CD4-positive, alpha-beta T cell treated with Interferon gamma for 1 hour (primary cell): ENCODE data around the gene HOXA7.

Source experiments
- DNase-seq: peaks from one replicate; pipeline ENCODE4 v3.0.0-alpha.2; 2020

The HOXA7 gene

DNA sequence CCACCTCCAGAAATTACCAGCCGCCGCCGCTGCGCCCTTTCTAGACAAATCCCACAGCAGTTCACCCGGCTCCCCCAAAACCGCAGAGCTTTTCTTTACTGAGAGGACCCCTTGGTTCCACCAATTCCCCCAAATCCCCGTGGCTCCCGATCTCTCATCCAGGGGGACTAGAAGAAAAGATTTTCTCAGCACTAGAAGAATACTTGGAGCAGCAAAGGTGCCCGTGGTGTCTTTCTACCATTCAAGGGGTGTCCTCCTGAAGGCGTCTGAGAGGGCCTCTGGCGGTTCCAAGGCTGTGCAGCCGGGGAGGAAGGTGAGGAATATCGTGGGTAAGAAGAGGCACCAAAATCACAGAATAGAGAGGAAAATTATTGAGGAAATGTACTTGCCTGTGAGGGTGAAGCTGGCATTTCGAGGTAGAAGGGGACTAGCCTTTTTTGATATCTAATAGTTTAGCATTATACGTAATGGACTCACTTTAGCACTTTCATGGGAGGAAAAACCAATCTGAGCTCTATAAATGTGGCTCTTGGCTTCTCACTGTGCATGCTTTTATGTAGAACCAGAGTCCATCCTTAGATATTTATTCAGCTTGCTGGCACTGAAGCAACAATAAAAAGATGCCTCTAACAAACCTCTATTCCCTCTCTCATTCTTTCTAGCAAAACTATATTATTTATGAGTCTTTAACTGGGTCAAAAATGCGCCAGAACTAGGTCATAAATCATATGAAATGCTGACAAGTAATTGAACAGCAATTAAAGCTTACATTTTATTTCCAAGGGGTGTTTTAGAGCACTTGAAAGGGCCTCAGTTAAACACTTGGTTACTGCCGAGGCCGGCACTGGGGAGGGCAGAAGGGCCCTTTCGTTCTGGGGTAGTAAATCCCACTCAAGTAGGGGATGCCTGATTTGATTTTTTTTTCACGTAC, 40.2 kb downstream of the HOXA7 start:
- no peak for DNase-seq

DNA sequence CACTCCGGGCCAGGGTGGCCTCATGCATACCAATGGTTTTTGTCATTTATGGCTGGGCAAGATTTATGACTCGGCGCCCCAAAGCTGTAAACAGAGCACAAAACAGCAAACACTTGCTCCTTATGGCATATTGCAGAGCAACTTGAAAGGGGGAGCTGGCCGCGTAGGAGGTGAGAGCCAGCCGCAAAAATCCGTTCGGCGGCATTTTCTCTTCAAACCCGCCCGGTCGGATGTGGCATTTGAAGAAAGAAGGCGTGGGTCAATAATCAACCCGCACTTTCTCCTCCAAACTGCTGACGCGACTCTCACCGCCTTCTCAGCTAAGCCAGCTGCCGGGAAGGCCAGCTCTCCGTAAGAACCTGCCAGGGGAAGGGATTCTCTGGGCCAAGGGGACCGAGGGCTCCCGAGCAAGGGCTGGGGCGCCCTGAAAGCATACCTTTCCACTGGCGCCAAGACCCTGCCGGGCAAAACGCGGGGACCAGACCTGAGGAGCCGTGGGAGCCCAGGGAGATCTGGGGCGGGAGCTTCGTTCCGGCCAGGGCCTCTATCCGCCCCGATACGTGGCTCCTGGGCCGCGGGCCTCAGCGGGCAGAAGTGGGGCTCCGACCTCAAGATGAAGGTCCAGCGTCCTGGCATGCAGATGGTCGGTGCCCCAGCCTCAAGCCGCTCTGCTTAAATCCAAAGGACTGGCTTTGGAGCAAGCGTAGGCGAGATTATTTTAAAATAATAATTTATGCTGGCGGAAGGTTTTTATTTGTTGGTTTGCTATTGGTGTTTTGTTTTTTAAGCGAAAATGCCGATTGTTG, 41.1 kb downstream of the HOXA7 start:
- no peak for DNase-seq

DNA sequence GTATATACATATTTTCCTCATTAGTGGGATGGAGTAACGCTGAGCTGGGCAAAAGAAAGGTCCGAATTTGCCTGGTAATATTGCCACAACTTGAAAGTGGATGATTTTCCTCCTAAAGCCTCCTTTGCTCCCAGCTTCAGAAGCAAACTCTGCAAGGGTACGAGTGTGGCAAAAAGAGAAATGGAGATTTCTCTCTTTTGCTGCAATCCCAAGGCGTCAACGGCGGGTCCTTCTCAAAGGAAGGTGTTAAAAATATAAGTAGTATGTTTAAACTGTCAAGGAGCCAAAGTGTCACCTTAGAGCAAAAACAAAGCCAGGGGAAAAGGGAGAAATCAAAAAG, 41.6 kb downstream of the HOXA7 start:
- no peak for DNase-seq

DNA sequence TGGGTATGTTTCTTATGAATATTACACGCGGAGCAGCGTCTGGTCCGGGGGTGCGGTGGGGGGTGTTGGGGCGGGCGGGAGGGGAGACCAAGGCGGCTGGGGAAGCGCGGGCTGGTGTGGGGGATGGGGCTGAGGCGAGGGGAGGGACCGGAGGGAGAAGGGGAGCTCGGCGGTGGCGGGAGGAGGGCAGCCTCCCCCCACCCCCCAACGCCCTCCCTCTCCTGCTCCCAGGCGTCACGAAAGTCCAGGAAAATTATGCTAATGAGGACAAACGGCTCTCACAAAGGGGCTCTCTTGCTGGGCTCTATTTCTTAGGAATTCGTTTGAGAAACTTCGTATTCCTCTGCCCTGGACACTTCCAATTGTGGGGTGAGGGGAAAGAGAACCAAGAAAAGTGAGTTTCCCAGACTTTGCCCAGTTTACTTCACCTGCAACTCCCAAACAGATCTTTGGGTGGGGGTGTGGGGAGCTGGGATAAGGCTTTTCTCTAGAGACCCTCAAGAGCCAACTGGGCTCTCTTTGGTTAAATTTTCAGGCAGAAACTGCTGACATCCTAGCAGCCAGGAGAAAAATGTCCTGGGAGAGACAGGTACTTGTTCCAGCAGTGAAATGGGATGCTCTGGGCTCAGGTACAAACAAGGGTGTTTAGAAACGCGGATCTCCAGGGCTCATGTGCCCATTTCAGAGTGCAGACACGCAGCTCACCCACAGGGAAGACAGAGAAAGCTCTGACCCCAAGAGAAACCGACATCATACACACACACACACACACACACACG, 42.3 kb downstream of the HOXA7 start:
- DNase-seq: no peak

DNA sequence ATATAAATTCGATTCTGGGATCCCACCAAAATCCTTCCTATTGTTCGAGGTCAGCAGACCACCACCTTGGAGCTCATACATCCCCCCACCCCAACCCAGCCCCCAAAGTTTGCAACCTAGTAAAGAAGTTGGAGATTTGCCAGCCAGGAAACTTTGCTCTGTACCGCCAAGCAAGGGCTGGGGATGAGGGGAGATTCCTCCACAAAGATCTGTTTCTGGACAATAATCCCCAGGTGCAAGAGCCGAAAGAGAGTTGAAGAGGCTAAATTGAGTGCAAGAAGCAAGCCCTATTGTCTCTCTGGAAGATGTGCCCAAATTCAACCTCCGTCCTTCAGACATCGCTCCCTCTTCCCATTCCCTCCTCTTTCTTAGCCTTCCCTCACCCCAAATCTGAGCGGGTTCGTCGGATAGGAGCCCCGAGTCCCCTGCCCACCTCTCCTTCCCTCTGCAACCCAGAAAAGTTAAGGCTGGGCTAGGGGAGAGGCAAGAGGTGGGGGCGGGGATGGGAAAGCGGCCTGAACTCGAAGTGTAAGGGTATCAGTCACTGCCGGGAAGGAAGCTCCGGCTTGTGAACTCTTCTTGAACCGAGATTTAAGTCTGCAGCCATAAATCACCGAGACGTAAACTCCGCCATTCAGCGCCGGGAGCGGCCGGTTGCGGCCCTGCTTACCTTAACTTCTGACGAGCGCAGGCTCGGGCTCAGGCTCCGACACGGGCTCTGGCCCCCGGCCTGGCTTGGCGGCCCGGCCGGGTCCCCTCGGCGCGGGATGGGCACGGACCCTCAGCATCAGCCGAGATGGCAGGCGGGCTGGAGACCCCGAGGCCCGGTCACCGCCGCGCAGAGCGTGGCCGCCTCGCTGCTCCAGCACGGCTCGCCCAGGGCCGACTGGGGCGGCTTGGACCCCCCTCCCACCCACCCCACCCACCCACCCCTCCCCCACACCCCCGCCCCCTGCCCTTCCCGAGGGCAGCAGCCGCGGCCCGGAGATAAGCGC, 43.2 kb downstream of the HOXA7 start:
- DNase-seq: no peak

DNA sequence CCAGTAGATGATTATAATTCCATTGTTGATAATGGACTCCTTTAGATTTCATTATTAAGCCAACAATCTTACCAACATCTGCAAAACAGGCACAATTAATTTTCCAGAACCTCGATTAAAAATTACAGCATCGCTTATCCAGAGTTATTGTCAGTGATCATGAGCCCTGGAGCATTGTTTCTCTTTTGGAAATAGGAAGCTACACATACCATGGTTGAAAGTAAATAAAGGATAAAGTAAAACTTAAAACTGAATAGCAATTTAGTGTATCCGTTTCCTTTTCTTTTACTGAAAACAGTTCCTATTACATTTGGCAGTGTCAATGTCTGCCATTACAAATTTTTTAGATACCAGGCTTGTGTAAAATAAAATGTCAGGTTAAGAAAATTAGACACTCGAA, 44.1 kb downstream of the HOXA7 start:
- no peak for DNase-seq

DNA sequence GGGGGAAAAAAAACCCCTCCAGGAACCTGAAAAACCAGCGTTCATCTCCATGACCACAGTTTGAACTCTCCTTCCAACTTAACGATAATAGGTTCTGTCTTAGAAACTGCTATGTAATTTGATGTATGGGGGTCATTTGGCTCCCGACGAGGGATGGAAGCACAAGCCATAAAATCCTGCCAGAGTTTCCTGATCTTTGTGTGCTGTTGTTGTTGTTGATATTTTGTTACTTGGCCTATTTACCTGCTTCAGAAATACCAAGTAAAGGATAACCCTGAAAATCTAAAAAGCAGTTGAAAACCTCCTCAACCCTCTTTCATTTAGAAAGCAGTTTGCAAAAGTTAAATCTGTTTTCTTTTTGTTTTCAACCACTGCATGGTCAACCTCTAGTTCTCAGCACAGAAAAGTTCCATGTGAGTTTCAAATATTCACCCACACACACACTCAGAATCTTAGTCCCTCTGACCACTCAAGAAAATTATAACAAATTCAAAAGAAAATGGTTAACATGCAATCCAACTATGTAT, 44.7 kb downstream of the HOXA7 start:
- DNase-seq: no peak

DNA sequence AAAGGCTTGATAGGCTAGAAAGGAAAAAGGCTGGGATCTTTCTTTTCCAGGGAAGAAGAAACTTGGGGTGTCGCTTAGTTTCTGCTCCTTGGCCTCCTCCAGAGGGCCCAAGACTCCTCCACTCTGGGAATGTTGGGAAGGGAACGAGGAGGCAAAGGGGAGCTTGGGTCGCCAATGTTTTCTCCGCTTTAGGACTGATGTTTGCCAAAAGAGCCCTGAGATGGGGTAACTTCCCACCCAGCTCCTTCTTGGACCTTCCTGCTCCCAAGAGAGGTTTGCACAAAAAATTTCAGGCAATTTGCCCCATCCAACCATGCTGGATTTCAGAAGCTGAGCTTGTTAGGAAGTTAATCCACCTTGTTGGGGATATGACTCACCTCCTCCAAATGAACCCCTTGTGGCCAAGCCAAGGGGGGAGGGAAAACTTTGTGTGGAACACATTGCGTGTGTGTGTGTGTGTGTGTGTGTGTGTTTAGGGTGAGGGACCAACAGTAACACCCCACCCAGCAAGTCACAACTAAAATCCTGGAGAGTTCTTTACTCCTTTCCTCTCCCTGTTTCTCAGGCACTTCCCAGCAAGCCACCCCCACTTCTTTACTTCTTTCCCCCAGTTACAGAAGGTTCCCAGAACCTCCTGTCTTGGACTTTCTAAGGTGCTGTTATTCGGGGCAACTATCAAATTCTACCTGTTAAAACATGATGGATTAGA, 45.3 kb downstream of the HOXA7 start:
- DNase-seq: no peak

DNA sequence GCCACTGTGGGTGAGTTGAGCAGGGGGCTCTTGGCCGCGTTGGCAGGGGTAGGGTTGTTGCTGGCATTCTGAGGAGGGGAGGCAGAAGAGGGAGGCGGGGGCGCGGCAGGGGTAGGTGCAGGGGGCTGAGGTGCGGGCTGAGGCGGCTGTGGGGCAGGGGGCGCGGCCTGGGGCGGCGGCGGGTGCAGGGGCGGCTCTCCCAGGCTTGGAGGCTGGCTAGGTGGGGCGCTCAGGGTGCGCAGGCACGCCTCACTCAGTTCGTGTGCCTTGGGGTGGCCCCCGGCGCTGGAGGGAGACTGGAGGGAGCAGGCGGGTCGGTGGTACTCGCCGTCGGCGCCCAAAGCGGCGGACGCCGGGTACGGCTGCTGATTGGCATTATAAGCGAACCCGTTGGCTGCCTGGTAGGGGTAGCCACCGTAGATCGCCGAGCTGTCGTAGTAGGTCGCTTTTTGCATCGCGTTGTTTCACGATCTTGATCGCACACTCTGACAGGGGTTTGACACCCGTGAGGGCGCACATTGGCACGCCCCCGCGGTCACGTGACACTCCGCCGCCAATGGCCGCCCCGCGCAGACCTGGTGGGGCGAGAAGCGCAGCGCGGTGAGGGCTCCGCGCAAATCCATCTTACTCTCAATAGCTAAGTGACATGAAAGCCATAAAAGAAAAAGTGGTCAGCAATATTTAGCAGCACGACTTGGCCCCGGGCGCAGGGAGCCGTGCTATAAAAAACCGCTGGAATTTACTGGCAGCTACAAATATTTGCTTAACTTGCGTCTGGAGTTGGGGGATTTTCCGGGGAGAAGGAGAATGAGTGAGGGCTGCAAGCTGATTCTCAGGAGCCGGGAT, 46.1 kb downstream of the HOXA7 start:
- no peak for DNase-seq

DNA sequence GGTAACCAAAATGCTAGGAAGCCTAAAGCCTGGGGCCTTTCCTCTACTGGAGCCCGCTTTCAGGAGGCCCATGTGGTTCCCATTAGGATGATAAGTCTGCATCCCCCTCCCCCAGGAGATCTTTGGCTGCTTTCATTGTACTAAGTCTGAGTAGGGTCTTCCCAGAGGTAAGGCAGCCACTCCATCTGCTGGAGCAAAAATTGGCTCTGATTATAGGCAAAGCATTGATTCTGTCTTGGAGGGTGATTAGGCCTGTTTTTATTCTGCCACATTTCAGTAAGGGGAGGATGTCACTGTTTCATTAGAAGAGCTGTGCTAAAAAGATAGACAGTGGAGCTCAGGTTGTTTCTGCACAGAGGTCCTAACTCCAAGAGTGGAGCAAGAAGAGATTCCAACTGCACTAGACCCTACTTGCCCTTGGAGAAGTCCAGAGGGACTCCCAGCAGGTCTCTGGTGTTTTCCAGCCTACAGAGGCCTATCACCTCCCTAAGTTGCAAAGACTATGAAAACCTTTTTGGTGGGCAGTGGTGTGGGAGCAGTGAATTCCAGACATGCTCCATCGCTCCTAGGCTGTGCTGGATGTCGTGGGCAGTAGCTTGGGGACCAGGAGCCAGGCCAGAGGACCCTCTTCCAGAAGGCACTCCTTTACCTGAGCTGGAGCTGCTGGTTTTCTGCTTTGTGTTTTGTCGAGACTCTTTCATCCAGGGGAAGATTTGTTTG, 46.8 kb downstream of the HOXA7 start:
- no peak for DNase-seq

DNA sequence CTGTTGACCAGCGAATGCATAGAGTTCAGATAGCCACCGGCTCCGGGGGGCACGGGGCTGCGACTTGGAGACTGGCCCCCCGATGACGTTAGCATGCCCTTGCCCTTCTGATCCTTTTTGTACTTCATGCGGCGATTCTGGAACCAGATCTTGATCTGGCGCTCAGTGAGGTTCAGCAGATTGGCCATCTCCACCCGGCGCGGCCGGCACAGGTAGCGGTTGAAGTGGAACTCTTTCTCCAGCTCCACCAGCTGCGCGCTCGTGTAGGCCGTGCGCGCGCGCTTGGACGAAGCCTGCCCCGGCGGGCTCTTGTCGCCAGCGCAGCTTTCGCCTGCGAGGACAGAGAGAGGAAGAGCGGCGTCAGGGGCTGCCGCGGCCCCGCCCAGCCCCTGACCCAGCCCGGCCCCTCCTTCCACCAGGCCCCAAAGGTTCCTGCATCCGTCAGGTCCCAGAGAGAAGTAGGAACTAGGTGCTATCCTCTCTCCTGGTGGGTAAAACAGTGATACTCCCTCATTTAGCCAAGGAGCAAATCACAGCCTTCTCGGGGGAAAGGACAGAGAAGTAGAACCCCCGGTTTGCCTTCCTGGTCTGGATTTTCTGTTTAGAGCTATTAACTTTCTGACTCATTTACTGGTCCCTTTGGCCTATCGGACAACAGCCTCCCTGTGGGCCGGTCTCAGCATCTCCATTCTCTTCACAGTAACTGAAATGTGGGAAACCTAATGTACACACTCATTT, 47.9 kb downstream of the HOXA7 start:
- DNase-seq: no peak

DNA sequence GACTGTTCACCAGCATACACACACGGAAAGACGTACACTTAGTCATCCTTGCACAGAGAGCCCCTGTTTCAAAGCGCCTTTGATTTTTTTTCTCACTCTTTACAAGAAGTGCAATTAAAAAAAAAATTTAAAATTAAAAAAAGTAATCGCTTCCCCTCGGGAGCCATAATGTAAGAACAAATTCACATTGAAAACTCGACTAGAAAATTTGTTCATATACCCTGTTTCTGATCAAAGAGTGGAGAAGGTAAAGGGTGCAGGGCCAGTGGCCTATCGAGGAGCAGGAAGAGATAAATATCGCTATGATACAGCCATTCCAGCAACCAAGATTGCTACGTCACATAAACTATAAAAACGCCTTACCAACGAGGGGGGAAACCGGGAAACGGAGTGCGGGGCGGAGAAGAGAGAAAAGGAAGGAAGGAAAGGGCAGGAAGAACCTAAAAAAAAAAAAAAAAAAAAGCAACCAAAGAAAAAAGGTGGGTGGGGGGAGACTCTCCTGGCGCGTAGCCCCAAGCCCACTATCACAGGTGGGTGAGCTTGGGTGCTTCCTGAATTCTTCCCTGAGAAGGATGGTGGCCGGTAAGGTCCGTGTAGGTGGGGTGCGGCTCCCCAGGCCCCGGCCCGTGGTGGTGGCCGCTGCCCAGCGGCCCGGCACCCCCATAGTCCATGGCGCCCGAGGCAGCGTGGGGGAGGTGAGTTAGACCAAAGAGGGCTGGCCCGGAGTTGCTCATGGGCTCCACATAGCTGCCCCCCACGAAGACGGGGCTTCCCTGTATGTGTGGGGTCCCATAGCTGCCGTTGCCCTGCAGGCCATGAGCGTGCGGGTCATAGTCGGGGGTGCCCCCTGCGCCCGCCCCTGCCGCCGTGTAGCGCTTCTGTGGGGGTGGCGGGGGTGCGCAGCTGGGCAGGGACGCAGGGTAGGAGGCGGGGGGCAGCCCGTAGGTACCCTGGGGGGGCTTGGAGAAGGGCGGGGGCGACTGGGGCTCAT, 48.8 kb downstream of the HOXA7 start:
- DNase-seq: no peak

DNA sequence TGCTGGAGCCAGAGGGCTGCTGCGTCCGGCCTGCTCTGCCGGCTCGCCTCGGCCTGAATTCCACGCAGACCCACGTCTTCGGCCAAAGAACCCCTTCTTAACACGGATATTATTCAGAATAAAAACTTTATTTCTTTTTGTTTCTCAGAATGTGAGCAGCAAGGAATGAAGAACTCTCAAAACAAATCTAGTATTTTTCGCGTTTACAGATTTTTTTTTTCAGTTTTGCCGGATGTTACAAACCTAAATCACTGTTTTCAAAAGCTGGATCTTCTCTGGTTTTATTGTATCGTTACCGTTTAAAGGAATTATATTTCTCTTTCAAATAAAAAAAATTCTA, 49.6 kb downstream of the HOXA7 start:
- no peak for DNase-seq

DNA sequence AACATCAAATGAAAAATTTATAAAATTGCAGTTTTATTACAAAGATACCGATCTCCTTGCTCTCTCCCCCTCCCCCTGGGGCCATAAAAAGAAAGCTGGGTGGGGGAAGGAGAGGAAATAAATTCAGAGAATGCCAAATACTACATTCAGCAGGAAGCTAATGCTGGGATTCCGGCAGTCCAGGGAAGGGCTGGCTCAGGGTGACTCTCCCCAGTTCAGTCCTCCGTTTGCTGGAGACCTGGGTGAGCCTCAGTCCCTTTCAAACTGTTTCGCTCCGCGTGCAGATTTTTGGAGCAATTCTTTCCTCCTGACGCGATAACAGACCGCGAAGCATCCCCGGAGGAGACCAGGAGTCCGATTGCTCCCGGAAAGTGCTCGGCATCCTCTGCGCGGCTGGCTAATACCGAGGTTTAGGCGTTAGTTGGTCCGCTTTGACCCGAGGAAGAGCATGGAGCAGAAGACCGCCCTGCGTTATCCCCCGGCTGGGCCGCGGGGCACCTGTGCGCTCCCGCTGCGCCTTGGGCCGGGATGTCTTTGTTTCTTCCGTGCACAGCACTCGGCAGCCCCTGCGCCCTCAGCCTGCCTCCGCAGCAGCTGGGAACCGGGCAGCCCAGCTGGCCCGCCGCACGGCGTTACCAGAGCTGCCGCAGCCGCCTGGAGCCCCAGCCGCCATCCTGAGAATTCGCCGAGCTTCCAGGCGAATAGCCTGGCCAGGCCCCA, 50.1 kb downstream of the HOXA7 start:
- DNase-seq: no peak

DNA sequence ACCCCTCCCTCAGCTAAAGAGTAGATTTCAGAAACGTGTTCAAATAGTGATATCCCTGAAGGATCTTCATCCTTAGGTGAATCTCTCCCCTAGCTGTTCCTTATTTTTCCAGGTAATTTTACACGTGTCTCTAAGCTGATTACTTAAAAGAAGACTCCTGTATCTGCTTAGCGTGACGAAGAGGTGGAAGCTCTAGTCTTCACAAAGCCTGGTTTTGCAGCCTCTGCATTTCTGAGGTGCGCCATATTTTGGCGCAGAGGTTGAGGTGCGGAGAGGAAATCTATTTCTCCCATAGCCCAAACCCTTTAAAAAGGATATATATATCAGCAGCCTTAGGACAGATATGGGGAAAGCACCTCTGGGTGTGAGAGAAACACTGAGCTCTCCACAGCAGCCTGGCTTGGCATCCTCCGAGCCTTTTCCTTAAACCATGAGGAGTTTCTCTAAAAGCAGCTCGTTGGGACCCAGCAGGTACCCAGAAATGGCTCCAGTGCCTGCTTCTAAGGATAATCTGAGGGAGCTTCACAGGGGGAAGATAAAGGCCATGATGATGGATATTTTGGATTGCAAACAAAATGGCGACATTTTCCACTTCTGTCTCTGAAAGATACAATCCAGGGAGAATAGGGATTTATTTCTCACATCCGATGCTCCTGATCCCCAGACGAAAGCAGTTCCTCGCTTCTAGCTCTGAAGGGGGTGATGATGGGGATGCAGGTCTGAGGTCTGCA, 51.0 kb downstream of the HOXA7 start:
- DNase-seq: no peak
